SK-N-SH (cell line): ENCODE data around the gene TSPAN12.

Experiments
- CTCF ChIP-seq: fragments of 200-600 bp; sonication (generic); IDR thresholded peaks from 2 replicates; pipeline ENCODE4 v1.6.1; 2017; ENCODE audit warnings: antibody characterized with exemption, mild to moderate bottlenecking, moderate library complexity
- GATA2 ChIP-seq: sonication (generic); formaldehyde crosslinking; IDR thresholded peaks from 2 replicates; pipeline ENCODE4 v1.5.0; 2020; ENCODE audit warnings: mild to moderate bottlenecking, missing genetic modification reagents
- MAX ChIP-seq: IDR thresholded peaks from 2 replicates; pipeline ENCODE4 v1.4.0; 2012; ENCODE audit warnings: low read depth
- NRF1 ChIP-seq: IDR thresholded peaks from 2 replicates; pipeline ENCODE4 v1.6.1; 2012; ENCODE audit warnings: low read depth, mild to moderate bottlenecking, low read length
- POLR2AphosphoS5 ChIP-seq: IDR thresholded peaks from 2 replicates; pipeline ENCODE4 v1.6.1; 2012; ENCODE audit warnings: low read depth, low read length
- RAD21 ChIP-seq: IDR thresholded peaks from 2 replicates; pipeline ENCODE4 v1.6.1; 2012; ENCODE audit warnings: mild to moderate bottlenecking, low read length
- SIN3A ChIP-seq: IDR thresholded peaks from 2 replicates; pipeline ENCODE4 v1.6.1; 2012; ENCODE audit warnings: low read depth, mild to moderate bottlenecking, low read length, moderate library complexity, borderline replicate concordance
- USF1 ChIP-seq: IDR thresholded peaks from 2 replicates; pipeline ENCODE4 v1.4.0; 2012; ENCODE audit warnings: low read depth, borderline replicate concordance
- ZBTB33 ChIP-seq: IDR thresholded peaks from 2 replicates; pipeline ENCODE4 v1.4.0; 2012; ENCODE audit warnings: low read depth, borderline replicate concordance

DNA sequence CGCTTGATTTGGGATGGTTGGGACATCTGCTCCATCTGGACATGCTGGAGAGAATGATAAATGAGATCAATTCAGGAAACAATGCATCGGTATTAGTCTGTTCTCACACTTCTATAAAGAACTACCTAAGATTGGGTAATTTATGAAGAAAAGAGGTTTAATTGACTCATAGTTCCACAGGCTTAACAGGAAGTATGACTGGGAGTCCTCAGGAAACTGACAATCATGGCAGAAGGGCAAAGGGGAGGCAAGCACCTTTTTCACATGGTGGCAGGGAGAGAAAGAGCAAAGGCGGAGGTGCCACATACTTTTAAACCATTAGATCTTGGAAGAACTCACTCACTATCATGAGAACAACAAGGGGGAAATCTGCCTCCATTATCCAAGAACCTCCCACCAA is 16.8 kb upstream of the TSPAN12 start:
- TF ChIP-seq ZBTB33 (no peak), RAD21 (no peak), CTCF (no peak), POLR2AphosphoS5 (no peak), GATA2 (CRISPR knock-in tag) (no peak), NRF1 (no peak), USF1 (no peak), SIN3A (no peak), MAX (no peak)
